T-helper 17 cell (primary cell): ENCODE results near the gene GDF2. TPM values are rescaled to one million over a fixed set of nuclear protein-coding genes. Genes with fewer than 3 reads are reported as not detected.

Source experiments
- ATAC-seq: fragments of 150-1000 bp; cut with Tn5 transposase; 2 replicates; pipeline ENCODE4 v1.10.0; 2021; ENCODE audit warnings: mild to moderate bottlenecking, moderate library complexity
- DNase-seq, 3 donors: peaks; one replicate each; pipeline versions ENCODE4 v3.0.0 to v3.0.0-alpha.2; 2020 to 2021
- H3K9me3 ChIP-seq: one replicate; pipeline ENCODE4 v1.7.0; 2013; ENCODE audit warnings: low read length, mild to moderate bottlenecking; ENCODE audit not compliant: control insufficient read depth, poor library complexity, severe bottlenecking
- H3K27ac Mint-ChIP-seq: one replicate; pipeline ENCODE4 v1.8.0; 2022; ENCODE audit warnings: mild to moderate bottlenecking, moderate library complexity, mixed read lengths
- H3K27me3 Mint-ChIP-seq: one replicate; pipeline ENCODE4 v1.8.0; 2022; ENCODE audit warnings: mixed read lengths
- H3K36me3 Mint-ChIP-seq: one replicate; pipeline ENCODE4 v1.8.0; 2022; ENCODE audit warnings: low read depth, mixed read lengths
- H3K4me1 Mint-ChIP-seq: one replicate; pipeline ENCODE4 v1.8.0; 2022; ENCODE audit warnings: mild to moderate bottlenecking, mixed read lengths
- H3K4me3 Mint-ChIP-seq: one replicate; pipeline ENCODE4 v1.8.0; 2022; ENCODE audit warnings: mild to moderate bottlenecking, moderate library complexity, mixed read lengths
- total RNA-seq, 4 donors: library from RNA in 2 of 4; stranded (reverse) in 2 of 4; gene quantifications; one replicate each; pipeline ENCODE4 v1.2.3 and lab custom pipeline; 2022 to 2026

Gene GDF2
- total RNA-seq, 2 donors from 2014 or later: not detected

GRCh38 chr10:47348661-47349470 is 26.6 kb downstream of the GDF2 start:
- no peak overlapping the region for H3K4me3 Mint-ChIP-seq
- no peak overlapping the region for H3K27ac Mint-ChIP-seq
- no peak for ATAC-seq
- peaks cover 2% of the 10 kb centered on the region for H3K4me1 Mint-ChIP-seq
- H3K36me3 Mint-ChIP-seq: no peaks in the 10 kb centered on the region
- H3K27me3 Mint-ChIP-seq: peaks cover 21% of the 10 kb centered on the region
- H3K9me3 ChIP-seq: no peaks in the 10 kb centered on the region
- no peak for DNase-seq

GRCh38 chr10:47349516-47349915 is 27.3 kb downstream of the GDF2 start:
- H3K27me3 Mint-ChIP-seq: peaks cover 21% of the 10 kb centered on the region
- H3K9me3 ChIP-seq: no peaks in the 10 kb centered on the region
- ATAC-seq (no peak), DNase-seq (no peak)
- H3K4me1 Mint-ChIP-seq: peaks cover 2% of the 10 kb centered on the region
- H3K4me3 Mint-ChIP-seq: no peak overlapping the region
- H3K36me3 Mint-ChIP-seq: no peaks in the 10 kb centered on the region
- no peak overlapping the region for H3K27ac Mint-ChIP-seq

- peaks cover 21% of the 10 kb centered on the region for H3K27me3 Mint-ChIP-seq
- no peaks in the 10 kb centered on the region for H3K36me3 Mint-ChIP-seq
- ATAC-seq (no peak), DNase-seq (no peak)
- H3K4me1 Mint-ChIP-seq: peaks cover 2% of the 10 kb centered on the region
- H3K4me3 Mint-ChIP-seq: no peak overlapping the region
- no peak overlapping the region for H3K27ac Mint-ChIP-seq
- H3K9me3 ChIP-seq: no peaks in the 10 kb centered on the region
These were observed 27.7 kb downstream of the GDF2 start for GRCh38 chr10:47349941-47350371.

GRCh38 chr10:47350671-47351640 is 28.7 kb downstream of the GDF2 start:
- DNase-seq (no peak), ATAC-seq (no peak)
- Mint-ChIP-seq H3K4me3 (no peak overlapping the region), H3K36me3 (no peaks in the 10 kb centered on the region), H3K4me1 (peaks cover 2% of the 10 kb centered on the region), H3K27ac (no peak overlapping the region), H3K27me3 (peaks cover 11% of the 10 kb centered on the region)
- H3K9me3 ChIP-seq: no peaks in the 10 kb centered on the region

- H3K9me3 ChIP-seq: no peaks in the 10 kb centered on the region
- H3K36me3 Mint-ChIP-seq: no peaks in the 10 kb centered on the region
- ATAC-seq: no peak
- H3K4me3 Mint-ChIP-seq: no peak overlapping the region
- H3K27me3 Mint-ChIP-seq: peaks cover 6% of the 10 kb centered on the region
- DNase-seq: no peak
- no peak overlapping the region for H3K27ac Mint-ChIP-seq
- H3K4me1 Mint-ChIP-seq: no peaks in the 10 kb centered on the region
These were observed 29.9 kb downstream of the GDF2 start for GRCh38 chr10:47351899-47352815.

GRCh38 chr10:47353351-47353750 is 31.1 kb downstream of the GDF2 start:
- Mint-ChIP-seq H3K36me3 (no peaks in the 10 kb centered on the region), H3K27ac (no peak overlapping the region), H3K27me3 (peaks cover 6% of the 10 kb centered on the region), H3K4me1 (no peaks in the 10 kb centered on the region), H3K4me3 (no peak overlapping the region)
- no peaks in the 10 kb centered on the region for H3K9me3 ChIP-seq
- DNase-seq (no peak), ATAC-seq (no peak)

- H3K27me3 Mint-ChIP-seq: peaks cover 6% of the 10 kb centered on the region
- H3K27ac Mint-ChIP-seq: peak overlapping the region; percentile 21
- no peaks in the 10 kb centered on the region for H3K9me3 ChIP-seq
- H3K4me3 Mint-ChIP-seq: no peak overlapping the region
- no peaks in the 10 kb centered on the region for H3K4me1 Mint-ChIP-seq
- no peak for ATAC-seq
- no peaks in the 10 kb centered on the region for H3K36me3 Mint-ChIP-seq
- DNase-seq: no peak
These were observed 31.9 kb downstream of the GDF2 start for GRCh38 chr10:47354165-47354564.

GRCh38 chr10:47354900-47355299 is 32.6 kb downstream of the GDF2 start:
- no peak overlapping the region for H3K27ac Mint-ChIP-seq
- H3K27me3 Mint-ChIP-seq: peaks cover 3% of the 10 kb centered on the region
- DNase-seq (no peak), ATAC-seq (no peak)
- H3K9me3 ChIP-seq: no peaks in the 10 kb centered on the region
- H3K4me3 Mint-ChIP-seq: no peak overlapping the region
- no peaks in the 10 kb centered on the region for H3K4me1 Mint-ChIP-seq
- H3K36me3 Mint-ChIP-seq: no peaks in the 10 kb centered on the region

- no peaks in the 10 kb centered on the region for H3K9me3 ChIP-seq
- Mint-ChIP-seq H3K27ac (no peak overlapping the region), H3K4me1 (no peaks in the 10 kb centered on the region), H3K27me3 (no peaks in the 10 kb centered on the region), H3K4me3 (no peak overlapping the region), H3K36me3 (no peaks in the 10 kb centered on the region)
- ATAC-seq (no peak), DNase-seq (no peak)
These were observed 34.5 kb downstream of the GDF2 start for GRCh38 chr10:47356708-47357107.

- no peak for ATAC-seq
- Mint-ChIP-seq H3K27ac (no peak overlapping the region), H3K36me3 (no peaks in the 10 kb centered on the region), H3K4me3 (no peak overlapping the region), H3K27me3 (no peaks in the 10 kb centered on the region), H3K4me1 (no peaks in the 10 kb centered on the region)
- H3K9me3 ChIP-seq: no peaks in the 10 kb centered on the region
- DNase-seq: no peak
These were observed 34.9 kb downstream of the GDF2 start for GRCh38 chr10:47357131-47357582.

- Mint-ChIP-seq H3K27ac (no peak overlapping the region), H3K27me3 (no peaks in the 10 kb centered on the region), H3K4me3 (no peak overlapping the region), H3K4me1 (no peaks in the 10 kb centered on the region), H3K36me3 (no peaks in the 10 kb centered on the region)
- DNase-seq: no peak
- no peak for ATAC-seq
- H3K9me3 ChIP-seq: no peaks in the 10 kb centered on the region
These were observed 35.7 kb downstream of the GDF2 start for GRCh38 chr10:47357911-47358310.

- Mint-ChIP-seq H3K27me3 (no peaks in the 10 kb centered on the region), H3K4me1 (no peaks in the 10 kb centered on the region), H3K4me3 (no peak overlapping the region), H3K36me3 (no peaks in the 10 kb centered on the region), H3K27ac (no peak overlapping the region)
- H3K9me3 ChIP-seq: no peaks in the 10 kb centered on the region
- DNase-seq (no peak), ATAC-seq (no peak)
These were observed 36.2 kb downstream of the GDF2 start for GRCh38 chr10:47358457-47358856.
